Fibroblast of lung (primary cell): Measurements from ENCODE around the gene MYH13. TPM values are rescaled to one million over a fixed set of nuclear protein-coding genes. Genes with fewer than 3 reads are reported as not detected.

Source experiments
- DNase-seq, 2 donors: peaks; one replicate each; pipeline versions ENCODE4 v3.0.0 to v3.0.0-alpha.2; 2010; ENCODE audit warnings: low read depth in 2 of 2
- H2AFZ ChIP-seq: 2 replicates; pipeline ENCODE4 v1.5.1; 2012; ENCODE audit warnings: low read length, control low read depth, inconsistent platforms
- H3K27ac ChIP-seq: 2 replicates; pipeline ENCODE4 v1.5.1; 2011; ENCODE audit warnings: low read length, control low read depth; ENCODE audit not compliant: insufficient read depth
- H3K27me3 ChIP-seq: 2 replicates; pipeline ENCODE4 v1.5.1; 2011; ENCODE audit warnings: mild to moderate bottlenecking, low read length; ENCODE audit not compliant: control insufficient read depth, insufficient read depth
- H3K36me3 ChIP-seq: 2 replicates; pipeline ENCODE4 v1.5.1; 2011; ENCODE audit warnings: low read length; ENCODE audit not compliant: control insufficient read depth, insufficient read depth
- H3K4me1 ChIP-seq: 2 replicates; pipeline ENCODE4 v1.5.1; 2011; ENCODE audit warnings: low read length; ENCODE audit not compliant: control insufficient read depth, insufficient read depth; ENCODE audit errors: extremely low read depth
- H3K4me2 ChIP-seq: 2 replicates; pipeline ENCODE4 v1.5.1; 2011; ENCODE audit warnings: low read length, control low read depth; ENCODE audit not compliant: insufficient read depth; ENCODE audit errors: extremely low read depth
- H3K4me3 ChIP-seq, 4 experiments: fragments of 200-600 bp in 1 of 4; sonication (generic) in 1 of 4; replicated peaks in 1 of 4; 2 replicates each; pipeline ENCODE4 v1.5.1; 2011 to 2016; ENCODE audit warnings: low read length in 4 of 4, low read depth in 3 of 4, mild to moderate bottlenecking in 3 of 4, control low read depth in 2 of 4, inconsistent platforms in 1 of 4, mixed read lengths in 1 of 4; ENCODE audit not compliant: insufficient read depth in 1 of 4; ENCODE audit errors: control extremely low read depth in 1 of 4
- H3K79me2 ChIP-seq: 2 replicates; pipeline ENCODE4 v1.5.1; 2012; ENCODE audit warnings: mild to moderate bottlenecking, low read length, inconsistent platforms; ENCODE audit not compliant: control insufficient read depth, insufficient read depth
- H3K9ac ChIP-seq: 2 replicates; pipeline ENCODE4 v1.5.1; 2011; ENCODE audit warnings: mild to moderate bottlenecking, low read length, control low read depth; ENCODE audit not compliant: insufficient read depth
- H3K9me3 ChIP-seq: 2 replicates; pipeline ENCODE4 v1.5.1; 2012; ENCODE audit warnings: low read depth, low read length; ENCODE audit not compliant: control insufficient read depth, insufficient read depth
- H4K20me1 ChIP-seq: 2 replicates; pipeline ENCODE4 v1.5.1; 2011; ENCODE audit warnings: low read length; ENCODE audit not compliant: control insufficient read depth, insufficient read depth; ENCODE audit errors: extremely low read depth
- EZH2 ChIP-seq: IDR thresholded peaks from 2 replicates; pipeline ENCODE4 v1.5.1; 2012; ENCODE audit warnings: low read length, control low read depth, mild to moderate bottlenecking; ENCODE audit errors: missing control alignments
- polyA plus RNA-seq, 2 donors: library from polyadenylated mRNA; depleted of rRNA in 1 of 2; stranded (reverse) in 1 of 2; unstranded in 1 of 2; fragments of >200 nt; gene quantifications; 2 replicates each; pipeline ENCODE4 v1.2.1, GENCODE V29; 2011 to 2012; ENCODE audit warnings: missing spikeins in 1 of 2
- total RNA-seq: library from RNA; depleted of rRNA; stranded (reverse); fragments of >200 nt; gene quantifications from 2 replicates; pipeline ENCODE4 v1.2.1, GENCODE V29; 2014
- TF ChIP-seq, protein P1 (sequence below), 2 donors: IDR thresholded peaks in 1 of 2; conservative IDR thresholded peaks in 1 of 2; 1 replicate in 1 of 2; 2 replicates in 1 of 2; pipeline ENCODE4 v1.5.1; 2011 to 2012; ENCODE audit warnings: low read length in 2 of 2, control low read depth in 1 of 2, inconsistent platforms in 1 of 2, low read depth in 1 of 2, mild to moderate bottlenecking in 1 of 2

MYH13 gene
- total and polyA plus RNA-seq, 2 donors (not counting 1 experiment from before 2014, with no cell fraction given), result not detected

DNA sequence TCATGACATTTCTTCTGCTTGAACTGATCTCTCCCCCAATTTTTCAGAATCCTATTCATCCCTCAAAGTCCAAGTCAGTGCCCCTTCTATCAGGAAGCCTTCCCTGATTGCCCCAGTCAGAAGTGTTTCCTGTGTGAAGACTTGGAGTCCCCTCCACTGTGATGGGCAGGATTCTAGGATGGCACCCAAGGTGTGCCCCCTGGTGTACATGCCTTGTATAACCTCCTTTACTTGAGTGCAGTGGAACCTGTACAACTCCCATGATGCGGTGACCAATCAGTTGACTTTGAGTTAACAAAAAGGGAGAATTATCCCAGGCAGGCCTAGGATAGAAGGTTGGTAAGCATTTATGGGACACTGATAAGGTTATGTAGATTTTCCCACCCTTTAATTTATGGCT is 23.4 kb downstream of the MYH13 start:
- H3K4me2 ChIP-seq, result no peak overlapping the region
- H3K27me3 ChIP-seq, result no peaks in the 10 kb centered on the region
- no peaks in the 10 kb centered on the region for H3K36me3 ChIP-seq
- no peak for DNase-seq
- H3K9ac ChIP-seq, result no peak overlapping the region
- no peak overlapping the region for H3K27ac ChIP-seq
- H3K79me2 ChIP-seq, result no peaks in the 10 kb centered on the region
- TF ChIP-seq, protein P1, sequence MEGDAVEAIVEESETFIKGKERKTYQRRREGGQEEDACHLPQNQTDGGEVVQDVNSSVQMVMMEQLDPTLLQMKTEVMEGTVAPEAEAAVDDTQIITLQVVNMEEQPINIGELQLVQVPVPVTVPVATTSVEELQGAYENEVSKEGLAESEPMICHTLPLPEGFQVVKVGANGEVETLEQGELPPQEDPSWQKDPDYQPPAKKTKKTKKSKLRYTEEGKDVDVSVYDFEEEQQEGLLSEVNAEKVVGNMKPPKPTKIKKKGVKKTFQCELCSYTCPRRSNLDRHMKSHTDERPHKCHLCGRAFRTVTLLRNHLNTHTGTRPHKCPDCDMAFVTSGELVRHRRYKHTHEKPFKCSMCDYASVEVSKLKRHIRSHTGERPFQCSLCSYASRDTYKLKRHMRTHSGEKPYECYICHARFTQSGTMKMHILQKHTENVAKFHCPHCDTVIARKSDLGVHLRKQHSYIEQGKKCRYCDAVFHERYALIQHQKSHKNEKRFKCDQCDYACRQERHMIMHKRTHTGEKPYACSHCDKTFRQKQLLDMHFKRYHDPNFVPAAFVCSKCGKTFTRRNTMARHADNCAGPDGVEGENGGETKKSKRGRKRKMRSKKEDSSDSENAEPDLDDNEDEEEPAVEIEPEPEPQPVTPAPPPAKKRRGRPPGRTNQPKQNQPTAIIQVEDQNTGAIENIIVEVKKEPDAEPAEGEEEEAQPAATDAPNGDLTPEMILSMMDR (conservative IDR thresholded peaks at IDR 0.05 in 1 of 2, IDR thresholded peaks at IDR 0.05 in 1 of 2; ENCODE audit: low read depth in 1 of 2, low read length in 2 of 2), result no peak
- no peak for TF ChIP-seq EZH2
- no peaks in the 10 kb centered on the region for H3K9me3 ChIP-seq
- no peak overlapping the region for H3K4me3 ChIP-seq
- no peak overlapping the region for H2AFZ ChIP-seq
- no peaks in the 10 kb centered on the region for H3K4me1 ChIP-seq
- H4K20me1 ChIP-seq, result no peaks in the 10 kb centered on the region

DNA sequence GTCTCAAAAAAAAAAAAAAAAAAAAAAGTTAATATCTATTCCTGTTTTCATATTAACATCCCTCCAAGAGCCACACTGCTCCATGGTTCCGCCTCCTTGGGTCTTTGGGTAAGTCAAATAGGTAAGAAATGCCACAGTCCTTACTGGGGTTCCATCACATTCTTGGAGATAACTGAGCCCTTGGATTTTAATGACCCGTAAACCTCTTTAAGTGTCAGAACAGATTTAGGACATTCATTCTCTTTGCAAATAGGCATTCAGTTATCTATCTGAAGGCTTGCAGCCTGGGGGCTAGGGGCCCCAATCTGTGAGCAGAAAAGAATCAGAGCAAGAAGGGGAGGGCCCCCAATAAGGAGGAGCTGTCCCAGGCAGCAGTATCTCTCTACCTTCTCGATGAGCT is 28.0 kb downstream of the MYH13 start:
- no peak for TF ChIP-seq EZH2
- TF ChIP-seq, protein P1 (conservative IDR thresholded peaks at IDR 0.05 in 1 of 2, IDR thresholded peaks at IDR 0.05 in 1 of 2; ENCODE audit: low read depth in 1 of 2, low read length in 2 of 2), result no peak
- Histone ChIP-seq H3K9me3 (no peaks in the 10 kb centered on the region), H3K79me2 (no peaks in the 10 kb centered on the region), H3K4me2 (no peak overlapping the region), H2AFZ (no peak overlapping the region), H3K4me1 (no peaks in the 10 kb centered on the region), H3K27me3 (no peaks in the 10 kb centered on the region), H3K4me3 (no peak overlapping the region), H3K27ac (no peak overlapping the region), H3K9ac (no peak overlapping the region), H4K20me1 (no peaks in the 10 kb centered on the region), H3K36me3 (no peaks in the 10 kb centered on the region)
- DNase-seq, result no peak

DNA sequence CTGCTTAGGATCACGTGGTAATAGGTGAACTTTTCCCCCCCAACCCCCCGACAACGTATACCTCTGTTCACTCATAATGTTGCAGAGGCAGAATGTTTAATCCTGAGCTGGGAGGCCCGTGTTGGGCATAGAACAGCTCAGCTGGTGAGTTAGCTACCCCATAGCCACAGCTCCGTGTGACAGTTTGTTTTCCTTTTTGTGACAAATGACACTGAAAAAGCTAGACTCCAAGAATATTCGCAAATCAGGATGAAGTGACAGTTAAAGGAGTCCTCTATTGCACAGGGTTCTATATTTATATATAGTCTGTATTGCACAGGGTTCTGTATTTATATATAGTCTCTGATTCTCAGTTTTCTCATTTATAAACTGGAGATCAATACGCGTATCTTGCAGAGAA is 33.8 kb downstream of the MYH13 start:
- H3K79me2 ChIP-seq, result no peaks in the 10 kb centered on the region
- H2AFZ ChIP-seq, result no peak overlapping the region
- H3K27me3 ChIP-seq, result no peaks in the 10 kb centered on the region
- H4K20me1 ChIP-seq, result no peaks in the 10 kb centered on the region
- no peaks in the 10 kb centered on the region for H3K4me1 ChIP-seq
- H3K36me3 ChIP-seq, result no peaks in the 10 kb centered on the region
- no peak overlapping the region for H3K9ac ChIP-seq
- no peak for DNase-seq
- H3K9me3 ChIP-seq, result no peaks in the 10 kb centered on the region
- TF ChIP-seq, protein P1 (conservative IDR thresholded peaks at IDR 0.05 in 1 of 2, IDR thresholded peaks at IDR 0.05 in 1 of 2; ENCODE audit: low read depth in 1 of 2, low read length in 2 of 2), result no peak
- TF ChIP-seq EZH2, result no peak
- no peak overlapping the region for H3K4me2 ChIP-seq
- no peak overlapping the region for H3K4me3 ChIP-seq
- H3K27ac ChIP-seq, result no peak overlapping the region
